H9 (cell line): ENCODE results near the gene ADTRP. TPM values are rescaled to one million over a fixed set of nuclear protein-coding genes. Genes with fewer than 3 reads are reported as not detected.

ENCODE experiments used
- DNase-seq: peaks from one replicate; pipeline ENCODE4 v3.0.0-alpha.2; 2017
- H2AFZ ChIP-seq: one replicate; pipeline ENCODE4 v1.6.1; 2013; ENCODE audit warnings: mild to moderate bottlenecking, low read length, control low read depth, moderate library complexity
- H2AK5ac ChIP-seq: 2 replicates; pipeline ENCODE4 v1.6.1; 2013; ENCODE audit warnings: low read length, control low read depth, mixed read lengths; ENCODE audit not compliant: insufficient read length
- H2BK120ac ChIP-seq: one replicate; pipeline ENCODE4 v1.6.1; 2013; ENCODE audit warnings: low read depth, mild to moderate bottlenecking, low read length, control low read depth, inconsistent platforms; ENCODE audit not compliant: poor library complexity, severe bottlenecking
- H2BK12ac ChIP-seq: 2 replicates; pipeline ENCODE4 v1.6.1; 2013; ENCODE audit warnings: low read length, control low read depth, mixed read lengths, low read depth; ENCODE audit not compliant: insufficient read length
- H2BK15ac ChIP-seq: 2 replicates; pipeline ENCODE4 v1.6.1; 2013; ENCODE audit warnings: low read depth, low read length, control low read depth
- H2BK20ac ChIP-seq: one replicate; pipeline ENCODE4 v1.6.1; 2013; ENCODE audit warnings: low read depth, mild to moderate bottlenecking, low read length, control low read depth, inconsistent platforms; ENCODE audit not compliant: poor library complexity, severe bottlenecking
- H2BK5ac ChIP-seq: 2 replicates; pipeline ENCODE4 v1.6.1; 2013; ENCODE audit warnings: low read length, control low read depth, mixed read lengths; ENCODE audit not compliant: insufficient read length
- H3K14ac ChIP-seq: 2 replicates; pipeline ENCODE4 v1.6.1; 2013; ENCODE audit warnings: low read length, control low read depth; ENCODE audit not compliant: insufficient read depth
- H3K18ac ChIP-seq: 2 replicates; pipeline ENCODE4 v1.6.1; 2013; ENCODE audit warnings: low read depth, mild to moderate bottlenecking, mixed read lengths, low read length, control low read depth; ENCODE audit not compliant: insufficient read length
- H3K23ac ChIP-seq: 2 replicates; pipeline ENCODE4 v1.6.1; 2013; ENCODE audit warnings: low read length, control low read depth, mixed read lengths, low read depth; ENCODE audit not compliant: insufficient read length
- H3K23me2 ChIP-seq: 2 replicates; pipeline ENCODE4 v1.6.1; 2013; ENCODE audit warnings: low read depth, mild to moderate bottlenecking, mixed read lengths, low read length, control low read depth; ENCODE audit not compliant: insufficient read length, poor library complexity, severe bottlenecking
- H3K27ac ChIP-seq: 2 replicates; pipeline ENCODE4 v1.5.1; 2013; ENCODE audit warnings: low read length, control low read depth, mixed read lengths, low read depth; ENCODE audit not compliant: insufficient read length
- H3K27me3 ChIP-seq: 2 replicates; pipeline ENCODE4 v1.6.1; 2013; ENCODE audit warnings: low read length, control low read depth, inconsistent platforms; ENCODE audit not compliant: insufficient read depth
- H3K4ac ChIP-seq: 2 replicates; pipeline ENCODE4 v1.6.1; 2013; ENCODE audit warnings: low read depth, mild to moderate bottlenecking, control low read depth, inconsistent platforms, low read length, moderate library complexity
- H3K4me1 ChIP-seq: 2 replicates; pipeline ENCODE4 v1.6.1; 2013; ENCODE audit warnings: low read length, control low read depth, inconsistent platforms; ENCODE audit not compliant: insufficient read depth
- H3K4me2 ChIP-seq: 2 replicates; pipeline ENCODE4 v1.6.1; 2013; ENCODE audit warnings: low read length, control low read depth, mixed read lengths; ENCODE audit not compliant: insufficient read length, insufficient read depth
- H3K56ac ChIP-seq: 2 replicates; pipeline ENCODE4 v1.6.1; 2013; ENCODE audit warnings: low read depth, mild to moderate bottlenecking, mixed read lengths, low read length, control low read depth; ENCODE audit not compliant: insufficient read length
- H3K79me1 ChIP-seq: 2 replicates; pipeline ENCODE4 v1.6.1; 2013; ENCODE audit warnings: low read depth, mild to moderate bottlenecking, moderate library complexity, low read length, control low read depth, inconsistent platforms; ENCODE audit not compliant: insufficient read depth, poor library complexity, severe bottlenecking
- H3K79me2 ChIP-seq: 2 replicates; pipeline ENCODE4 v1.6.1; 2013; ENCODE audit warnings: low read length, control low read depth, inconsistent platforms; ENCODE audit not compliant: insufficient read depth
- H3K9ac ChIP-seq: 2 replicates; pipeline ENCODE4 v1.6.1; 2013; ENCODE audit warnings: low read length, control low read depth, mixed read lengths; ENCODE audit not compliant: insufficient read length; ENCODE audit errors: extremely low read depth
- H3K9me3 ChIP-seq: one replicate; pipeline ENCODE4 v1.6.1; 2013; ENCODE audit warnings: low read depth, low read length, inconsistent platforms; ENCODE audit not compliant: control insufficient read depth
- H3T11ph ChIP-seq: one replicate; pipeline ENCODE4 v1.6.1; 2013; ENCODE audit warnings: mild to moderate bottlenecking, low read length, control low read depth, inconsistent platforms
- H4K20me1 ChIP-seq: one replicate; pipeline ENCODE4 v1.6.1; 2013; ENCODE audit not compliant: control insufficient read depth, insufficient read length, insufficient read depth
- H4K5ac ChIP-seq: 2 replicates; pipeline ENCODE4 v1.6.1; 2013; ENCODE audit warnings: low read depth, mild to moderate bottlenecking, mixed read lengths, low read length, control low read depth; ENCODE audit not compliant: insufficient read length
- H4K8ac ChIP-seq: replicated peaks from 2 replicates; pipeline ENCODE4 v1.6.1; 2013; ENCODE audit warnings: low read length, control low read depth, mixed read lengths, low read depth; ENCODE audit not compliant: insufficient read length
- H4K91ac ChIP-seq: 2 replicates; pipeline ENCODE4 v1.6.1; 2013; ENCODE audit warnings: low read depth, mild to moderate bottlenecking, moderate library complexity, mixed read lengths, low read length, control low read depth; ENCODE audit not compliant: insufficient read length
- H3K27ac Mint-ChIP-seq, 3 experiments: 2 replicates in 2 of 3; 3 replicates in 1 of 3; pipeline ENCODE4 v1.8.0; 2020 to 2021; ENCODE audit warnings: mixed read lengths in 3 of 3, mild to moderate bottlenecking in 1 of 3, moderate library complexity in 1 of 3
- H3K27me3 Mint-ChIP-seq: 2 replicates; pipeline ENCODE4 v1.8.0; 2021; ENCODE audit warnings: low read depth, mild to moderate bottlenecking, moderate library complexity, mixed read lengths
- H3K36me3 Mint-ChIP-seq, 3 experiments: 2 replicates in 2 of 3; 3 replicates in 1 of 3; pipeline ENCODE4 v1.8.0; 2020 to 2021; ENCODE audit warnings: low read depth in 3 of 3, mixed read lengths in 3 of 3; ENCODE audit not compliant: insufficient read depth in 1 of 3
- H3K4me1 Mint-ChIP-seq, 2 experiments: 2 replicates each; pipeline ENCODE4 v1.8.0; 2020; ENCODE audit warnings: mixed read lengths in 2 of 2
- H3K4me3 Mint-ChIP-seq, 2 experiments: 2 replicates in 1 of 2; 3 replicates in 1 of 2; pipeline ENCODE4 v1.8.0; 2020 to 2021; ENCODE audit warnings: mild to moderate bottlenecking in 2 of 2, mixed read lengths in 2 of 2, moderate library complexity in 1 of 2
- H3K9me3 Mint-ChIP-seq, 2 experiments: 2 replicates in 1 of 2; 3 replicates in 1 of 2; pipeline ENCODE4 v1.8.0; 2020; ENCODE audit warnings: mild to moderate bottlenecking in 2 of 2, mixed read lengths in 2 of 2, moderate library complexity in 1 of 2
- CTCF ChIP-seq: fragments of 200-600 bp; sonication (generic); conservative IDR thresholded peaks from 3 replicates; pipeline ENCODE4 v1.8.0; 2021; ENCODE audit warnings: antibody characterized with exemption, mild to moderate bottlenecking
- WGBS: extraction: QIAGEN DNeasy Blood & Tissue Kit; methylation state at CpG from one replicate; pipeline ENCODE4 v1.1.7; 2013; ENCODE audit warnings: missing lambda C conversion rate, low lambda C conversion rate, mixed read lengths; ENCODE audit not compliant: insufficient read length; ENCODE audit errors: extremely low coverage; 5-methylcytosine and 5-hydroxymethylcytosine counted together
- total RNA-seq: library from RNA; stranded (reverse); gene quantifications from 2 replicates; pipeline ENCODE4 v1.2.1, GENCODE V29; 2021

The ADTRP gene
- total RNA-seq, 1 experiment from 2014 or later = not detected

DNA sequence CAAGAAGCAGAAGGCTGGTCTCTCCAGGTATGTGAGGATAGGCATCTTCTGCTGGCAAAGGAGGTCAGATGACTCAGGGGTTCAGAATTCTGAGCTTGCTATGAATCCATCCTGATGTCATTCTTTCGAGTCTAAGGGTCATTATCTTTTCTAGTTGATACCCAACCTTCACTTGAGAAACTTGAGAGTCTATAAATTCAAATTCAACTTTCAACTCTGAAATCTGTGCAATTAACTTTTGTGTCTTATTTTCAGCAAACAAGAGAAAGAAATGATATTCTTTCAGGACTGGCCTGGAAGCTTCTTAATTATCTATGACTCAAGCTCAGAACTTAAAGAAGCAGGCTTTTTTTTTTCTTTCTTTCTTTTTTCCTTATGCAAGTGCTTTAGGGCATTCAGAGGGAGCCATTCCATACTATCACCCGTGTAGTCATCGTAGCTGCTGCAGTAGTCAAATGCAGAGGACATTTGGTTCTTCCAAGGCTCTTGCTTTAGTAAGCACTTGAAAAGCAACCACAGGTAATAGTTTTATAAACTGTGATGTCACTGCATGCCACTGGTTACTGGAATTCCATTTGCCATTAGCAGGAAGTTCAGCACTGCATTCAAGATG is 93.0 kb downstream of the ADTRP start:
- Histone ChIP-seq H4K8ac (no peak overlapping the region), H2AFZ (no peak overlapping the region), H3K14ac (no peak overlapping the region), H2BK120ac (no peak overlapping the region), H3K4ac (no peak overlapping the region), H3K23ac (no peak overlapping the region), H3K79me2 (no peaks in the 10 kb centered on the region), H2BK20ac (no peak overlapping the region), H3K27me3 (no peaks in the 10 kb centered on the region; the same call in 1 of the 2 replicates), H3K18ac (no peak overlapping the region), H3K9ac (no peak overlapping the region), H4K5ac (no peak overlapping the region), H4K20me1 (no peaks in the 10 kb centered on the region), H3K9me3 (peaks cover 6% of the 10 kb centered on the region), H3K56ac (no peak overlapping the region), H2AK5ac (no peak overlapping the region), H3K23me2 (no peaks in the 10 kb centered on the region), H2BK5ac (no peak overlapping the region), H3K4me2 (no peak overlapping the region), H3K27ac (no peak overlapping the region), H2BK15ac (no peak overlapping the region), H4K91ac (no peak overlapping the region), H2BK12ac (no peak overlapping the region), H3K4me1 (0 out of 2 replicates have a peak, but pooled peaks cover 2% of the 10 kb centered on the region), H3T11ph (no peak overlapping the region), H3K79me1 (no peaks in the 10 kb centered on the region)
- H3K4me1 Mint-ChIP-seq = peaks cover 15 to 19% of the 10 kb centered on the region in 2 experiments
- no CpG with 5 or more reads among the region's 3 CpGs for WGBS
- H3K27ac Mint-ChIP-seq = no peak overlapping the region
- no peak for TF ChIP-seq CTCF
- no peaks in the 10 kb centered on the region; the same call in 1 of the 2 replicates for H3K27me3 Mint-ChIP-seq
- no peak for DNase-seq
- H3K36me3 Mint-ChIP-seq = peaks cover 4 to 23% (median 4%) of the 10 kb centered on the region in 3 experiments
- no peak overlapping the region for H3K4me3 Mint-ChIP-seq
- peaks cover 12 to 13% of the 10 kb centered on the region in 2 experiments for H3K9me3 Mint-ChIP-seq
